DMS 273 (cell line): ENCODE results near the gene SLC25A44.
"Not testable (repeated sequence)": the region's sequence is repeated elsewhere in the genome, so short reads cannot be mapped to it uniquely, and the experiment has no call there.

ENCODE experiments used
- DNase-seq: peaks from one replicate; lab custom pipeline; 2025; ENCODE audit not compliant: unreplicated experiment; lab: John Stamatoyannopoulos, UW

Gene SLC25A44

GRCh38 chr1:156198831-156199349 is 5.0 kb downstream of the SLC25A44 start:
- DNase-seq = no peak

- DNase-seq = no peak
Measured at GRCh38 chr1:156200044-156200443, 6.1 kb downstream of the SLC25A44 start.

GRCh38 chr1:156203331-156203730 is 9.4 kb downstream of the SLC25A44 start:
- DNase-seq = no peak

GRCh38 chr1:156204686-156205085 is 10.8 kb downstream of the SLC25A44 start:
- DNase-seq = no peak

GRCh38 chr1:156211243-156211642 is 17.3 kb downstream of the SLC25A44 start:
- no peak for DNase-seq

- DNase-seq = no peak
Measured at GRCh38 chr1:156212130-156212529, 18.2 kb downstream of the SLC25A44 start.

- DNase-seq = peak; percentile 99
Measured at GRCh38 chr1:156212833-156213643, 19.1 kb downstream of the SLC25A44 start, which contains the start of gene PMF1. TSS of gene PMF1 (plus strand) at chr1:156213007. CDS start at chr1:156213016, 9 bp downstream.

- no peak for DNase-seq
Measured at GRCh38 chr1:156213644-156213966, 19.7 kb downstream of the SLC25A44 start.

- no peak for DNase-seq
Measured at GRCh38 chr1:156214024-156214748, 20.3 kb downstream of the SLC25A44 start.

- DNase-seq = not testable (repeated sequence)
Measured at GRCh38 chr1:156216361-156217086, 22.6 kb downstream of the SLC25A44 start.

GRCh38 chr1:156217871-156218270 is 24.0 kb downstream of the SLC25A44 start:
- no peak for DNase-seq

- DNase-seq = no peak
Measured at GRCh38 chr1:156220226-156220625, 26.3 kb downstream of the SLC25A44 start.

- no peak for DNase-seq
Measured at GRCh38 chr1:156221986-156222692, 28.2 kb downstream of the SLC25A44 start.

GRCh38 chr1:156225677-156226014 is 31.7 kb downstream of the SLC25A44 start:
- DNase-seq = no peak

GRCh38 chr1:156226116-156226538 is 32.2 kb downstream of the SLC25A44 start:
- DNase-seq = no peak

GRCh38 chr1:156226782-156227181 is 32.9 kb downstream of the SLC25A44 start:
- DNase-seq = no peak

- DNase-seq = no peak
Measured at GRCh38 chr1:156228501-156228900, 34.6 kb downstream of the SLC25A44 start.

GRCh38 chr1:156229809-156230472 is 36.0 kb downstream of the SLC25A44 start:
- no peak for DNase-seq

GRCh38 chr1:156230473-156230837 is 36.6 kb downstream of the SLC25A44 start:
- no peak for DNase-seq

GRCh38 chr1:156232201-156232894 is 38.4 kb downstream of the SLC25A44 start:
- no peak for DNase-seq
